ENCODE data around the gene NLGN1.

- TF ChIP-seq CTCF (IDR thresholded peaks at IDR 0.05) = no peak
- no peak for TF ChIP-seq POLR2AphosphoS5 (IDR thresholded peaks at IDR 0.05)
These were observed 595.8 kb downstream of the NLGN1 start for GRCh38 chr3:173993299-173993698.
